HG03520 (cell line): ENCODE measurements around the gene SLC2A5.
"Not testable (repeated sequence)": the region's sequence is repeated elsewhere in the genome, so short reads cannot be mapped to it uniquely, and the experiment has no call there.

Experiments used
- ATAC-seq: cut with Tn5 transposase; IDR thresholded peaks from one replicate; pipeline ENCODE4 v1.9.1; 2021; ENCODE audit warnings: mild to moderate bottlenecking, moderate library complexity; ENCODE audit not compliant: unreplicated experiment

SLC2A5 gene

DNA sequence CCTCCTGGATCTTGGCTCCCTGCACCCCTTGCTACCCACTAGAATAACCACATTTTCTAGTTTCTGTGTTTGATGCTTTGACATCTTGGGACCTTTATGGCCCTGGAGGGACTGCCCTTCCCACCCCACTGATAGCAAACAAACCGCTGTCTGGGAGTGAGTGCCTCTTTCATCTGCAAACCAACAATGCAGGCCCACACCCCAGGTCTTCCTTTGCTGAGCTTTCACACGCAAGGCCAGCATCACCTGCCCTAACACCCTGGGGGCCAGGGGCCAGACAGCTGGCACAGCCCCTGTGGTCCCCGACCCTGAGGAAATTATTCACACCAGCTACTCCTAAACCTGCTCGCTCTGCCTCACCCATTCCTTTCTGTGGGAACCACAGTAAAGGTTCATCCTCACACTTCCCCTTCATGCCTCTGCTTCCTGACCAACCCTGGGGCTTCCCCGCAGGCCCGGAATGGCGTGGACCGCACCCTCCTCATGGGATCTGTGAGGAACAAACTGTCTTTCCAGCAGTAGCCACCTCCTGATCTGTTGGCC, 58.6 kb downstream of the SLC2A5 start:
- ATAC-seq, result no peak

DNA sequence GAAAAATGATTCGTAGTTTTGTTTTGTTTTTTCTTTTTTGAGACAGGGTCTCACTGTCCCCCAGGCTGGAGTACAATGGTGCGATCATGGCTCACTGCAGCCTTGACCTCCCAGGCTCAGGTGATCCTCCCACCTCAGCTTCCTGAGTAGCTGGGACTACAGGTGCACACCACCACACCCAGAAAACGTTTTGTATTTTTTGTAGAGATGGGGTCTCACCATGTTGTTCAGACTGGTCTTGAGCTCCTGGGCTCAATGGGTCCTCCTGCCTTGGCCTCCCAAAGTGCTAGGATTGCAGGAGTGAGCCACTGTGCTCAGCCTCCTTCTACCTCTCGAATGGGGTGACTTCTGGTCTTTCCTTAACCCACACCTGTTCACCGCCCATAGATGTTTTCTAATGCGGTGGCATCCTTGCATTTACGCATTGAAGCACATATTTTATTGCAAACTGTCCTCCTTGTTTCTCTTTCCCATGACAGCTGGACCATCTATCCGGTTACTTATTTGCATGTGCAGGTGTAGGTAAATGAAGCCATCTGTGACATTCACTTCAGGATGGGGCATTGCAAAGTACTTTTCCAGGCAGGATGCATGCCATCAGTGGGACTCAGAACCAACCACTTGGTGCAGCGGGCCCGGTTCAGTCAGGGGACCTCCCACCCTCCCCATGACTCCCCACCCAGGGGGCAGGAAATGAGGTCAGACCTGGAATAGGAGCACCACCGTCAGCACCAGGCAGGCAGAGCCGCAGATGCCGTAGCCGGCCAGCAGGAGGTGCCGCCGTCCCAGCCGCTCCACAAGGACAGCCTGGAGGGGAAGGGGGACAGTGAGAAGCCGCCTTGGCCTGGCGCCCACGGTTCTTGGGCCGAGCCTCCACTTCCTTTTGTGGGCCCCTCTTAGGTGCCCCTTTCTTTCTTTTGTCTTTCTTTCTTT, 59.7 kb downstream of the SLC2A5 start:
- no peak for ATAC-seq

DNA sequence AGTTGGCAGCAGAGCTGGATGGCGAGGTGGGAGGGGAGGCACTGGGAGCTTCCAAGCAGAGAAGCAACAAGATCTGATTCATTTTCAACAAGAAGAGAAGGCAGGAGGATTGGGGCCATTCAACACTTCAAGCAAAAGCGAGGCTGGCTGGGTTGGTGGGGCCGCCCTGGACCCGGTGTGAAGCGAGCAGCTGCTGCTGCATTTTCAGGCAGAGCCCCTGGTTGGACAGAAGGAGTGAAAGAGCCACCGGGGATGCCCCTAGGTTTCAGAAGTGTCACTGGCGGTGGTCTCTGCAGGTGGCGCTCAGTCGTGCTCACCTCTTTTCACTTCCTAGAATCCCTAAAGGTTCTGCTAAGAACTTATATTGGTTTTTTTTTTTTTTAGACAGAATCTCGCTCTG, 61.2 kb downstream of the SLC2A5 start:
- no peak for ATAC-seq

DNA sequence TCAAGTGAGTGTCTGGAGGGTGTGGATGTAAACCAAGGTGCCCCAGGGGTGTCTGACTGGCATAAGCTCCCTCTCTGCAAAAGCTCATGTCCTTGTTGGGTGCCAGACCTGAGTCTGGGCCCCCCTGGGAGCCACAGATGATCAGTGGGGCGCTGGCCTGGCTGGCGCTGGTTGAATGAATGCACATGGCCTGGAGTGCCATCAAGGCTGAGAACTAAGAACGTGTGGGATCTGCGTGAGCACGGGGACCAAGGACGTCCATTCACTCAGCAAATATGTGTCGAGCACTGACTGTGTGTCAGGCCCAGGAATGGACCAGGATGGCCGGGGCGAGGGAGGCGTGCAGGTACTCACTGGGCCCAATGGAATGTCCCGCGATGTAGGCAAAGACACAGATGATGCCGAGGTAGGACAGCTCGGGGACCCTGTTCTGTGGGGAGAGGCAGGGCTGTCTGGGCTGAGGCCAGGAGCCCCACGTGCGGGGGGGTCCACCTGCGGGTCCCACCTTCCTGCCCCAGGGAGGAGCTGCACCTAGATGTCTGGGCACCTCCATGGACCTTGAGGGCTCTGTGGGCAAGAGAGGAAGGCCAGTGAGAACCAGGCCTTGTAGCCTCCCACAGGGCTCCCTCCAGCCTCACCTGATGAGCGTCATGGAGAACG, 62.3 kb downstream of the SLC2A5 start:
- ATAC-seq, result no peak

DNA sequence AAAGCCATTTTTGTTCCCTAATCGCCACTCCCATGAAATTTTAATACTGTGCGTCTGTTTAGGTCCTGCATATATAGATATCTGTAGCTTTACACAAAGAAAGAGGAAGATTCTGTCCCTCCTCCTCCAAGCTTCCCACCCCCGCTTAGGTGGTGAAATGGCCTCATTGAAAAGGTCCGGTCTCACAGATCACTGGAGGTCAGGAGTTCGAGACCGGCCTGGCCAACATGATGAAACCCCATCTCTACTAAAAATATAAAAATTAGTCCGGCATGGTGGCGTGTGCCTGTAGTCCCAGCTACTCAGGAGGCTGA, 64.1 kb downstream of the SLC2A5 start:
- ATAC-seq, result no peak

DNA sequence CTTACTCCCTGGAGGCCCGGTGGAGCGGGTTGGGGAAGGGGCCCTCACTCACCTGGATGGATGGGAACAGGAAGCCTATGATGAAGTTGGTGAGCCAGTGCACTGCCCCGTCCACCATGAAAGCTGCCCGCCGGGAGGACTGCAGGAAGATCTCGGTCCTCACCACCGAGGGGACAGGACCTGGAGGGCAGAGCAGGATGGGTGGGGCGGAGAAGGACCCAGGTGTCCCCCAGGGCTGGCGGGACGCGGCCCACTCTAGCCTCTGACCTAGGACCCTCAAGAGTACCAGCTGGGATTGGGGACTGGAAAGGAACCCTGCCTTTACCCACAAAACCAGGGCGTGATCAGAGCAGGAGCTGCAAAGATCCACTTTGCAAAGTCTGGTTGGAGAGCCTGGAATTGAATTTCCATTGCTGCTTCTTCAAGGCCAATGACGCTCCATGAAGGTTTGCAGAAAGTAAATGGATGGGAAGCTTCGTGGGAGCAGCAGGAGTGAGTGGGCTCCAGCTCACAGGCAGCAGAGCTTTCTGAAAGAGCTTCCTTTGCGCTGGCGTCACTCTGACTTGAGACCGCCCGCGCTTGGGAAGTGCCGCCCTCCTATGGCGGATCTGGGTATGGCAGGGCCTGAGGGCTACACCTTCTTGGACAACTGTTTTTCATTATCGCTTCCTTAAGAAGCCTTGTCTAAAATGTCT, 64.6 kb downstream of the SLC2A5 start:
- ATAC-seq, result no peak

DNA sequence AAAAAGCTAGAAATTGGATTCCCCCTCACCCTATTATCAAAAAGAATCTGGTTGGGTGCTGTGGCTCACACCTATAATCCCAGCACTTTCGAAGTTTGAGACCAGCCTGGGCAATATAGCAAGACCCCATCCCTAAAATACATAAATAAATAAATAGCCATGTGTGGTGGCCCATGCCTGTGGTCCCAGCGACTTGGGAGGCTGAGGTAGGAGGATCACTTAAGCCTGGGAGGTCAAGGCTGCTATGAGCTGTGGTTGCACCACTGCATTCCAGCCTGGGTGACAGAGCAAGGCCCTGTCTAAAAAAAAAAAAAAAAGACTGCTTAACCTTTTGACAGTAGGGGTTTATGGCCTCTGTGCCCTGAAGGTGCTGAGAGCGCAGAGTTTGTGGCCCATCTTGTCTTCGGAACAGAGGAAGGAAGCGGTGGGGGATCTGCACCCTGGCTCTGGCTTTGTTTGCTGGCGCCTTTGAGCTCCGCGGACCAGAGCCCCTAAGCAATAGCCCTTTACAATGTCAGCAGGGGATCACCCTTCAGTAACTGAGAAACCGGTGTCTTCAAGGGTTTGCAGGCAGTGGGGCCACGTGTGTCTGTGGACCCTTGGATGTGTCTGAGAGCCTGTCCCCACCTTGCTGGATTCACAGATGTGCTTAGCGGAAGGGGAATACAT, 65.3 kb downstream of the SLC2A5 start:
- ATAC-seq, result no peak

DNA sequence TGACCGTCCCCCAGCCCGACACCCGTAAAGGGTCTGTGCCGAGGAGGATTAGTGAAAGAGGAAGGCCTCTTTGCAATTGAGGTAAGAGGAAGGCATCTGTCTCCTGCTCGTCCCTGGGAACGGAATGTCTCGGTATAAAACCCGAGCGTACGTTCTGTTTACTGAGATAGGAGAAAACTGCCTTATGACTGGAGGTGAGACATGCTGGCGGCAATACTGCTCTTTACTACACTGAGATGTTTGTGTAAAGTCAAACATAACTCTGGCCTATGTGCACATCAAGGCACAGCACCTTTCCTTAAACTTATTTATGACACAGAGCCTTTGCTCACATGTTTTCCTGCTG, 67.2 kb downstream of the SLC2A5 start:
- ATAC-seq, result not testable (repeated sequence)

DNA sequence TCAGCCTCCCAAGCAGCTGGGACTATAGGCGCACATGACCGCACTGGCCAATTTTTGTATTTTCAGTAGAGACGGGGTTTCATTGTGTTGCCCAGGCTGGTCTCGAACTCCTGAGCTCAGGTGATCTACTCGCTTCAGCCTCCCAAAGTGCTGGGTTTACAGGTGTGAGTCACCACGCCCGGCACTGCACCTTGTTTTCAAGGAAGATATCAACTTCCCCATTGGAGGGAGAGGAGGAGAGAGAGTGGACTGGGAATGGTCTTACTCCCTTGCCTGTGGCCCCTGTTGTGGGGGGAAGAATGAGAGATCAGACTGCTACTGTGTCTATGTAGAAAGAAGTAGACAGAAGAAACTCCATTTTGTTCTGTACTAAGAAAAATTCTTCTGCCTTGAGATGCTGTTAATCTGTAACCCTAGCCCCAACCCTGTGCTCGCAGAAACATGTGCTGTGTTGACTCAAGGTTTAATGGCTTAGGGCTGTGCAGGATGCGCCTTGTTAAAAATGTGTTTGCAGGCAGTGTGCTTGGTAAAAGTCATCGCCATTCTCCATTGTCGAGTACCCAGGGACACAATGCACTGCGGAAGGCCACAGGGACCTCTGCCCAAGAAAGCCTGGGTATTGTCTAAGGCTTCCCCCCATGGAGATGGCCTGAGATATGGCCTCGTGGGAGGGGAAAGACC, 67.8 kb downstream of the SLC2A5 start:
- not testable (repeated sequence) for ATAC-seq

DNA sequence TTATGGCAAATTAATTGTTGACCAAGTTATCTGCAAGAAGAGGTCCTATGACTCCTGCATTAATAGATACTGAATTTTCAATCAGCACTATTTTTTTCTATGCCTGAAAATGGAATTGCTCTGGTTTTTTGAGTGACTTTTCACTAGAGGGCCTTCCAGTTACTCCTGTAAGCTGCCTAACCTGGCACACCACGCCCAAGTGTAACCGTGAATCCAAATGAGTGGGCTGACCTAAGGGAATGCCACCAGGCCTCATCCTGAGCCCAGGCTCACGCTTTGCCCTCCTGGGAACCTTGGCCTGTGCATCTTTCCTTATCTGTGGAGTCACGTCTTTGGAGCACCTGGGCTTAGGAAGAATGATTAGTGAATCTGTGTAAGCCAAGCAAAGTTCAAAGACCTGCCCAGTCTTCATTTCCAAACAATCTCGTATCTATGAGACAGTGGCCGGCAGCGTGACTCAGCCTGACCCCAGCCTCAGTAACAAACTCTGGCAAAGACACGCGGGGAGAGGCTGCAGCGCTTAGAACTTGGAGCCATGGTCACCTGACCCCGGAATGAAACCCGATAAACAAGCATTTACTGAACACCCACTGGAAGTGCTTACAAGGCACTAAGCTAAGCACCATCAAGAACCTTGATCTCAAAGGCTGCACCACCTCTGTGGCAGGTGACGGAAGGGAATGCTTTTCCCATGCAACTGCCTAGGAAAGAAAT, 75.3 kb downstream of the SLC2A5 start:
- not testable (repeated sequence) for ATAC-seq

DNA sequence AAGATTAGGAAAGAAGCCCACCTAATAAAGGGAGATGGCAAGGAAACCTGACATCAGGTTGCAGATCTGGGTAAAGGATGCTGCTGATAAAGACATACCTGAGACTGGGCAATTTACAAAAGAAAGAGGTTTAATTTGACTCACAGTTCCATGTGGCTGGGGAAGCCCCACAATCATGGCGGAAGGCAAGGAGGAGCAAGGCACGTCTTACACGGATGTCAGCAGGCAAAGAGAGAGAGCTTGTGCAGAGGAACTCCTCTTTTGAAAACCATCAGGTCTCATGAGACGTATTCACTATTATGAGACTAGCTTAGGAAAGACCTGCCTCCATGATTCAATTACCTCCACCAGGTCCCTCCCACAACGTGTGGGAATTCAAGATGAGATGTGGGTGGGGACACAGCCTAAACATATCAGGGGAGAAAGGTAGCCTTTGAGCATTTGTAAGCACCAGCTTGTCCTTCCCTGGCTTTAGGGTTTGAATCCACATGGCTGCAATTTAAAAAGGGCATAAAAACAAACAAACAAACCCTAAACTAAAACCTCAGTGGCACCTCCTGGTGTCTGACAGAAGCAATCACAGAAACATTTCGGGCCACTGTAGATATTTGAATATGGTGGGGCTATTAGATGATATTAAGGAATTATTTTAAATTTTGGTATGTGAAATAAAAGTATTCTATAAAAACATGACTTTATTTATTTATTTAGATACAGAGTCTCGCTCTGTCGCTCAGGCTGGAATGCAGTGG, 76.3 kb downstream of the SLC2A5 start:
- no peak for ATAC-seq

DNA sequence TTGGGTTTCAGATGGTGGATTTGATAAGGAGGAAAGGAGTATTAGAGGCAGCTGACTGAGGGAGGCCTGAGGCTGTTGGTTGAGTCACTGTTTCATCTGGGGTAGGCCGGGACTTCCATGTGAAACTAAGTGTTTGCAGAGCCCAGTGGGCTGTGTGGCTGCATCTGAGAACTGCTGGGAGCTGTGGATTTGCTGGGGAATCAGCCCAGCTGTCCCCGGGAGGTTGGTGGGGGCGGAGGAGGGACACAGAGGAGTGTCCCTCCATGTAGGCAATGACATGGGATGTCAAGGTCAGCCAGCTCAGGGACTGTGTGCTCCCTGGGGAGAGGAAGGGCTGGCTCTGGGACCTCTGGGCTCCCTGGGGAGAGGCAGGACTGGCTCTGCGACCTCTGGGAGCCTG, 79.6 kb downstream of the SLC2A5 start:
- ATAC-seq, result no peak

DNA sequence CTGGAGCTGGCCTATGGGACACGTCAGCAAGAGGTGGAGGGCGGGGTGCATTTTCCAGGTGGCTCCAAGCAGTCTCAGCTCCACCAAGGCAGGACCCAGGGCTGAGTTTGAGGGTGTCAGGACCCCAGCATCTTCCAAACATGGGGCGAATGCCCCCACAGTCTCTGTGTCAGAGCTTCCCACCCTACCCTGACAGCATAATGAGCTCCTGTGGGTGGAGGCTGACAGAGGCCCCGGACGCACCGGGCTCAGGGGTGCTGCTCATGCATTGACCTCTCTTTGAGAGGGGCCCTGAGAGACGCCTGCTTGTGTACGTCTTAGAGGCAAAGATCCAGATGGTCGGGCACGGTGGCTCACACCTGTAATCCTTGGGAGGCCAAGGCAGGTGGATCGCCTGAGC, 80.4 kb downstream of the SLC2A5 start:
- no peak for ATAC-seq

DNA sequence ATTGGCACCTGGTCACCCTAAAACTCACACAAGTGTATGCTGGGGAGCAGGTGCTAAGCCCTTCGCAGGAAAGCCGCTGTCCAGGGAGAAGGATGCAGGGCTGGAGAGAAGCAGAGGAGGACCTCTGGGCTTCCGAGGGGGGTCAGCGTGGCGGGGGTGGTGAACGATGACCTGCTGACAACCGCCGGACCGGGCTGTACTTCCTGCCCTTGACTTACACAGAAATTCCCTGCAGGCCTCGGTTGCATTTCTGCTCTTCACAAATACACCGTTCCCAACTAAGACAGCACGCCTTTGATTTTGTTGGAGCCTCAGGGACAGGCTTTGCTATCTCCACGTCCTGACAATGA, 80.8 kb downstream of the SLC2A5 start:
- no peak for ATAC-seq

DNA sequence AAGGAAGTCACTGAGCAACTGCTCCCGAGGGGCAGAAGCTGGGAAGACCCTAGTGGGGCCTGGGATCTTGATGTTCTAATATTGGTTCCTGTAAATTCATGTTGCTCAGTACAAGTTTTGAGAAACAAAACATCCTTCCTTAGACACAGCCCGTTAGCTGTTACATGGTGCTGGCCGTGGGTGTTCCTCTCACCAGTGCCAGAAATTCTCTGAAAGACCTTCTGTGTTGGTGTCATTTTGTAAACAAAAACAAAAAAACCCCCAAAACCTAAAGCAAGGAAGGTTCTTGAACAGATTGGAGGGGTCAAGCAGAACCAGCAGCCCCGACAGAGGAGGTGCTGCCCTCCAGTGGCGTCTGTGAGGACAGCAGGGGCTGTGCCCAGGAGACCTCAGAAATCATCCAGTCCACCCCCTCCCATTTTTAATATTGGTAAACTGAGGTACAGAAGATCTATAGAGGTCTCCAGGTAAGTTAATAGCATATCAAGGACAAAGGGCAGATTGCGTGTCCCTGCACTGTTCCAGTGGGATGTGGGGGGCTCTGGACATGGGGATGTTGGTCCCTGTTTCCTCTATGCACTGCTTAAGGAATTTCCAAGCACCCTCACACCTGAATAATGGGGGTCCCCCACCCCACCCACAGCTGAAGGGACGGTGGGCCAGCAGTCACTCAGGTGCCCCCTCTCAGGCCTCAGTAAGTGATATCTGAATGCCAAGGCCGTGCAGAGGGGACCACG, 81.4 kb downstream of the SLC2A5 start:
- ATAC-seq, result no peak

DNA sequence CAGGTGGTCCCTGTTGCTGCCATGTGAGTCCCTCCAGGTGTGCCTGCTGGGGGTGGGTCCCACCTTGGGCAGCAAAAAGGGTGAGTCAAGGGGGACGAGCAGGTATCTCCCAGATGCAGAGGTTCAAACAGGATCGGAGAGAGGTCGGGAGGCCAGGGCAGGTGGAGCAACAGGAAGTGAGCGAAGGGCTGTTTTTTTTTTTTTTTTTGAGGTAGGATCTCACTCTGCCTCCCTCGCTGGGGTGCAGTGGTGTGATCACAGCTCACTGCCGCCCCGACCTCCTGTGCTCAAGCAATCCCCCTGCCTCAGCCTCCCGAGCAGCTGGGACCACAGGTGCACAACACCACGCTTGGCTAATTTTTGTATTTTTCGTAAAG, 82.6 kb downstream of the SLC2A5 start:
- no peak for ATAC-seq

DNA sequence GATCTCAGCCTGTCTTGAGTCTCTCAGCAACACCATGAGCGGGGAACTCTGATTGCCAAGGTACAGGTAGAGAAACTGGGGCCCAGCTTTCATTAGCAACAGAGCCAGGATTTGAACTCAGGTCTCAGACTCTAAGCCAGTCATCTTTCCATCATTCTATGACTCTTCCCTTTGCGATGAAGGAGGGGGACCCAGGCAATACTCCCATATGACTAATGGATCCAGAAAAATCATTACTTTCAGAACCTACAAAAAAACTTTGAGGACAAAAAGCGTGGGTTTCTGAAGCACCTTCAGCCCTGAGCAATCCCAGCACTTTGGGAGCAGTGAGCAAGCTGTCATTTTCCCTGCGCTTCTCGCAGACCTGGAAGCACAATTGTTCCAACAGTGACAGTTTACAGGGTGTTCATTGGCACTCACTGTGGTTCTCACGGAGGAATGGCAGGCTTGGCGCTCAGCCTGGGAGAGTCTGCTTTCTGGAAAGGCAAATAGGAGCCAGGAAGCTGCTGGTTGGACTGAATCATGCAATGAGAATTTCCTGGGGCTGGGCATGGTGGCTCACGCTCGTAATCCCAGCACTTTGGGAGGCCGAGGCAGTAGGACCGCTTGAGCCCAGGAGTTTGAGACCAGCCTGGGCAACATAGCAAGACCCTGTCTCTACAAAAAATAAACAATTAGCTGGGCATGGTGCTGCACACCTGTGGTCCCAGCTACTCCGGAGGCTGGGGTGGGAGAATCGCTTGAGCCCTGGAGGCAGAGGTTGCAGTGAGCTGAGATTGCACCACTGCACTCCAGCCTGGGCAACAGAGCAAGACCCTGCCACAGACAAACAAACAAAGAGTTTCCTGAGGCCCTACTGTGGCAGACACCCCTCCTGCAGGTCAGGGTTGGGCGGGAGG, 83.3 kb downstream of the SLC2A5 start:
- no peak for ATAC-seq
